Measurements from ENCODE around the gene POLE2. TPM values are rescaled to one million over a fixed set of nuclear protein-coding genes. Genes with fewer than 3 reads are reported as not detected.
A peak's percentile ranks its signal among the peaks of the same experiment; 100 is the strongest.

POLE2 gene
- total RNA-seq, 1 donor from 2014 or later: 26.8 TPM

DNA sequence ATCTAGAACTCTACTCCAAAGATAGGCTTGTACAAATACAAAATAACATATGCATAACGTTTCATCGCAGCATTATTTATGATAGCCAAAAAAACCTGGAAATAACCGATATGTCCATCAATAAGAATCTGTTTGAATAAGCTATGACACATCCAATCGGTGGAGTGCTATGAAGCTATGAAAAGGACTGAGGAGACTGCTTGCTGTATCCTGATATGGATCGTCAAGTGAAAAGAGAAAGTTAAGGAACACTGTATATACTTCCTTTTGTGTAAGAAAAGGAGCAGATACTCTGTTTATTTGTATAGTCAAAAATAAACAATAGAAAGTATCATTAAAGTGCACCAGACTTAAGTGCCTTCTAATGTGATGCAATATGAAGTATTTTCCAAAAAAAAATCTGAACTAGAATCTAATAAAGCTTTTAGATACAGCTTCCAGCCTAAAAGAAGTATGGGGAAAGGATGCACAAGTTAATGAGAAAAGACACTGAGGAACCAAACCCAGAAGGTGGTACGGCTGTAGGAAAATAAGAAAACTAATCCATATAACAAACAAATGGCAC lies 4.3 kb upstream of the POLE2 start:
- H3K4me3 Mint-ChIP-seq: peak overlapping the region; percentile 80
- peaks cover 43% of the 10 kb centered on the region for H3K4me1 Mint-ChIP-seq
- DNase-seq (ENCODE audit: low read depth, low spot score): no peak
- H3K27ac Mint-ChIP-seq (ENCODE audit: unreplicated experiment): peak overlapping the region; percentile 86
- TF ChIP-seq, protein P1, sequence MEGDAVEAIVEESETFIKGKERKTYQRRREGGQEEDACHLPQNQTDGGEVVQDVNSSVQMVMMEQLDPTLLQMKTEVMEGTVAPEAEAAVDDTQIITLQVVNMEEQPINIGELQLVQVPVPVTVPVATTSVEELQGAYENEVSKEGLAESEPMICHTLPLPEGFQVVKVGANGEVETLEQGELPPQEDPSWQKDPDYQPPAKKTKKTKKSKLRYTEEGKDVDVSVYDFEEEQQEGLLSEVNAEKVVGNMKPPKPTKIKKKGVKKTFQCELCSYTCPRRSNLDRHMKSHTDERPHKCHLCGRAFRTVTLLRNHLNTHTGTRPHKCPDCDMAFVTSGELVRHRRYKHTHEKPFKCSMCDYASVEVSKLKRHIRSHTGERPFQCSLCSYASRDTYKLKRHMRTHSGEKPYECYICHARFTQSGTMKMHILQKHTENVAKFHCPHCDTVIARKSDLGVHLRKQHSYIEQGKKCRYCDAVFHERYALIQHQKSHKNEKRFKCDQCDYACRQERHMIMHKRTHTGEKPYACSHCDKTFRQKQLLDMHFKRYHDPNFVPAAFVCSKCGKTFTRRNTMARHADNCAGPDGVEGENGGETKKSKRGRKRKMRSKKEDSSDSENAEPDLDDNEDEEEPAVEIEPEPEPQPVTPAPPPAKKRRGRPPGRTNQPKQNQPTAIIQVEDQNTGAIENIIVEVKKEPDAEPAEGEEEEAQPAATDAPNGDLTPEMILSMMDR (conservative IDR thresholded peaks at IDR 0.05): no peak
- H3K27me3 Mint-ChIP-seq (ENCODE audit: low read depth): no peaks in the 10 kb centered on the region
- H3K36me3 Mint-ChIP-seq (ENCODE audit: low read depth): no peaks in the 10 kb centered on the region
- H3K9me3 Mint-ChIP-seq: no peaks in the 10 kb centered on the region

DNA sequence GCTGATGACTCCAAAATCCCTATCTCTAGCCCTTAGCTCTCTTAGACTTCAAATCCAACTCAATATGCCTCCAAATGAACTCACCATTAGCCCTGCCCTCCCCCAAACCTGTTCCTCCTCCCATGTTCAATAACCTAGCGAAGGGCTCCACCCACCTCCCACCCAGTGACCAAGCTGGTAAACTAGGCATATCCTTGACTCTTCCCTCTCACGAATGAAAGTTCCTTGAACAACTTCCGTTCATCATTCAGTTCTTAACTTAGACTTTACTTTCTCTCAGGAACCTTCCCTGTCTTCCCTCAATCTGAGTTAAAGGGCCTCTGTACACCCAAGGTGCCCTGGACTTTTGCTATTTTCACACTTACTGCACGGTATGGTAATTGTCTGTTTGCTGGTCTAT lies 3.0 kb upstream of the POLE2 start:
- no peaks in the 10 kb centered on the region for H3K9me3 Mint-ChIP-seq
- no peak for DNase-seq (ENCODE audit: low read depth, low spot score)
- TF ChIP-seq, protein P1 (conservative IDR thresholded peaks at IDR 0.05): no peak
- H3K4me3 Mint-ChIP-seq: peak overlapping the region; percentile 80
- no peaks in the 10 kb centered on the region for H3K36me3 Mint-ChIP-seq (ENCODE audit: low read depth)
- peaks cover 54% of the 10 kb centered on the region for H3K4me1 Mint-ChIP-seq
- no peaks in the 10 kb centered on the region for H3K27me3 Mint-ChIP-seq (ENCODE audit: low read depth)
- no peak overlapping the region for H3K27ac Mint-ChIP-seq (ENCODE audit: unreplicated experiment)

- no peaks in the 10 kb centered on the region for H3K9me3 Mint-ChIP-seq
- H3K4me1 Mint-ChIP-seq: peaks cover 46% of the 10 kb centered on the region
- peak overlapping the region; percentile 91 for H3K4me3 Mint-ChIP-seq
- no peaks in the 10 kb centered on the region for H3K27me3 Mint-ChIP-seq (ENCODE audit: low read depth)
- H3K36me3 Mint-ChIP-seq (ENCODE audit: low read depth): no peaks in the 10 kb centered on the region
- peak overlapping the region; percentile 98 for H3K27ac Mint-ChIP-seq (ENCODE audit: unreplicated experiment)
- no peak for DNase-seq (ENCODE audit: low read depth, low spot score)
- TF ChIP-seq, protein P1 (conservative IDR thresholded peaks at IDR 0.05): no peak
Observed at GRCh38 chr14:49688701-49689030, 652 bp upstream of the POLE2 start.

DNA sequence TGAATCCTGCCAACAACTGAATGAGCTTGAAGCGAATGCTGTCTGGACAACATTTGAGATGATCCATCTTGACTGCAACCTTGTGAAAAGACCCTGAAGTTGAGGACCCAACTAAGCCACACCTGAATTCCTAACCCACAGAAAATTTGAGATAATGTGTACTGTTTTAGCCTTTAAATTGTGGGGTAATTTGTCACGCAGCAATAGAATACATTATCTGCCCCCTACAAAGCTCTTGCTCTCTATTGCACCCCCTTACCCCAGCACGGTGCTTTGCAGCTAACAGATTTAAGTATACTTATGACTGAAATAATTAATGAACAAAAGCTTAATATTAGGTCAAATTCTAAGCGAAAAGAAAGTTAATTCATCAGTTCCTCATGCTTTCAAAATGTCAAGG lies 1.6 kb downstream of the POLE2 start:
- H3K4me1 Mint-ChIP-seq: peaks cover 31% of the 10 kb centered on the region
- H3K9me3 Mint-ChIP-seq: no peaks in the 10 kb centered on the region
- DNase-seq (ENCODE audit: low read depth, low spot score): no peak
- H3K4me3 Mint-ChIP-seq: peak overlapping the region; percentile 86
- no peak overlapping the region for H3K27ac Mint-ChIP-seq (ENCODE audit: unreplicated experiment)
- H3K27me3 Mint-ChIP-seq (ENCODE audit: low read depth): no peaks in the 10 kb centered on the region
- TF ChIP-seq, protein P1 (conservative IDR thresholded peaks at IDR 0.05): no peak
- peaks cover 3% of the 10 kb centered on the region for H3K36me3 Mint-ChIP-seq (ENCODE audit: low read depth)

- Mint-ChIP-seq H3K9me3 (no peaks in the 10 kb centered on the region), H3K4me1 (no peaks in the 10 kb centered on the region), H3K4me3 (no peak overlapping the region), H3K27me3 (ENCODE audit: low read depth) (no peaks in the 10 kb centered on the region), H3K27ac (ENCODE audit: unreplicated experiment) (no peak overlapping the region), H3K36me3 (ENCODE audit: low read depth) (peaks cover 9% of the 10 kb centered on the region)
- DNase-seq (ENCODE audit: low read depth, low spot score): no peak
- TF ChIP-seq, protein P1 (conservative IDR thresholded peaks at IDR 0.05): no peak
Observed at GRCh38 chr14:49679271-49679670, 8.7 kb downstream of the POLE2 start.
